ENCODE results near the gene SULT1C4.

DNA sequence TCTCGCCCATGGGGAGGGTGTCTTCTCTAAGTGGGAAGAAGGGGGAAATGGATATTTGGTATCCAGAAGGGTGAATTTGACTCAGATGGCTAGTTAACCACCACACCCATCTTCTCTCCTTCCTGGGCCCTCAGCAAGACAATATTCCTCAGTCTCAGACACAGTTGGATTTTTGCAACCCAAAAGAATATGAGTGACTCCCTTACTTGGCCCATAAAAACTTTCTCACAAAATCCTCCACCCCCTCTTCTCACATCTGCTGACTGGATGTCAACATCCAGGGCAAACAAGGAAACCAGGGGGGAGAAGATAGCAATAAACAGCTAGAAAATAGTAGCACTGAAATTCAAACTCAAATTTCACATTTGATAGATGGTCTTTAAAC, 35.9 kb downstream of the SULT1C4 start:
- TF ChIP-seq, protein P1, sequence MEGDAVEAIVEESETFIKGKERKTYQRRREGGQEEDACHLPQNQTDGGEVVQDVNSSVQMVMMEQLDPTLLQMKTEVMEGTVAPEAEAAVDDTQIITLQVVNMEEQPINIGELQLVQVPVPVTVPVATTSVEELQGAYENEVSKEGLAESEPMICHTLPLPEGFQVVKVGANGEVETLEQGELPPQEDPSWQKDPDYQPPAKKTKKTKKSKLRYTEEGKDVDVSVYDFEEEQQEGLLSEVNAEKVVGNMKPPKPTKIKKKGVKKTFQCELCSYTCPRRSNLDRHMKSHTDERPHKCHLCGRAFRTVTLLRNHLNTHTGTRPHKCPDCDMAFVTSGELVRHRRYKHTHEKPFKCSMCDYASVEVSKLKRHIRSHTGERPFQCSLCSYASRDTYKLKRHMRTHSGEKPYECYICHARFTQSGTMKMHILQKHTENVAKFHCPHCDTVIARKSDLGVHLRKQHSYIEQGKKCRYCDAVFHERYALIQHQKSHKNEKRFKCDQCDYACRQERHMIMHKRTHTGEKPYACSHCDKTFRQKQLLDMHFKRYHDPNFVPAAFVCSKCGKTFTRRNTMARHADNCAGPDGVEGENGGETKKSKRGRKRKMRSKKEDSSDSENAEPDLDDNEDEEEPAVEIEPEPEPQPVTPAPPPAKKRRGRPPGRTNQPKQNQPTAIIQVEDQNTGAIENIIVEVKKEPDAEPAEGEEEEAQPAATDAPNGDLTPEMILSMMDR (conservative IDR thresholded peaks at IDR 0.05; ENCODE audit: low read depth, low read length) = no peak
- no peak for TF ChIP-seq EZH2 (IDR thresholded peaks at IDR 0.05; ENCODE audit: borderline replicate concordance, low read depth, low read length, poor library complexity, severe bottlenecking)

Measured in A673 (cell line).